Nucleus accumbens (tissue), 56 donors: ENCODE results near the gene NDUFAF4.
"Not testable (repeated sequence)": the region's sequence is repeated elsewhere in the genome, so short reads cannot be mapped to it uniquely, and the experiment has no call there.

Experiments
- DNase-seq, 56 donors: peaks; one replicate each; lab custom pipeline; 2025; lab: John Stamatoyannopoulos, UW

Gene NDUFAF4

DNA sequence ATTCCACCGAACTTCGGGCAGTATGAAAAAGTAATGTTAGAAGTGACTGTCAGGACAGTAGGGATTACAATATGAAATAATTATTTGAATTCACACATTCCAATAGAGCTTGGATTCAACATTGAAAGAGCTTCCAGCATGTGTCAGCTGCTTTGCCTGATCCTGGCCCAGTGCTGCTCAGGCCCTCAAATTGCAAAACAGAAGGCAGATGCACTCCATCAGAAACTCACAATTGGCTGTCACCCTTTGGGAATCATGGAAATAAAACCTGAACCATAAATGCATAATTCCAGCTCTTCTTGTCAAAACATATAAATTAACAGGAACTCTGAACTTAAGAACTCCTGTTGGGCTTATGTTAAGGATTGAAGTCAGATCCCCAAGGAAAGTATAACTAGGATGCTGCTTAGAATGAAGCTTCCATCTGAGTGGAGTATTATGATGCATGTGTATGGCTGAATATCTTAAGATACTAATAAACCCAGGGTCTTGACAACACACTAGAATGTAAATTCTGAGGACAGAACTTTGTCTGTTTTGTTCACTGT lies 1.8 kb upstream of the NDUFAF4 start:
- DNase-seq, result peak in 2 of 56 donors; percentile 2 to 12

DNA sequence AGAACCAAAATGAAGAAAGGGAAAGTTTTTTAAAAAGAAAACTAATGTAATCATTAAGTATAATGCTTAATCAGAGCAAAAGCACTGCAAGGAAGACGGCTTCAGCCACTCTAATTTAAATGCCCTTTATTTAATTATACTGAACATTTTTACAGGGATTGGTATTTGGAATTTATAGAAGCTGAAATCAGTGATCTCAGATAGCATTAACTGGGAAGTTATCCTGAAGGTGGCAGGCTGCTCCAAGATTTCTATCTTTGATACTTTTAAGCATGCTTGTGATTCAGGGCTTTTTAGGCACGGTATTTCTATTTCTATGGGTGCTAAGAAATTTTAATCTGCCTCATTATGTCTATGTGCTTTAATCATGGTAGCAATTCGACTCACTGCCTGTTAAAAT lies 1.3 kb upstream of the NDUFAF4 start:
- DNase-seq, result peak in 23 of 56 donors; percentile 1 to 80 (median 31)

DNA sequence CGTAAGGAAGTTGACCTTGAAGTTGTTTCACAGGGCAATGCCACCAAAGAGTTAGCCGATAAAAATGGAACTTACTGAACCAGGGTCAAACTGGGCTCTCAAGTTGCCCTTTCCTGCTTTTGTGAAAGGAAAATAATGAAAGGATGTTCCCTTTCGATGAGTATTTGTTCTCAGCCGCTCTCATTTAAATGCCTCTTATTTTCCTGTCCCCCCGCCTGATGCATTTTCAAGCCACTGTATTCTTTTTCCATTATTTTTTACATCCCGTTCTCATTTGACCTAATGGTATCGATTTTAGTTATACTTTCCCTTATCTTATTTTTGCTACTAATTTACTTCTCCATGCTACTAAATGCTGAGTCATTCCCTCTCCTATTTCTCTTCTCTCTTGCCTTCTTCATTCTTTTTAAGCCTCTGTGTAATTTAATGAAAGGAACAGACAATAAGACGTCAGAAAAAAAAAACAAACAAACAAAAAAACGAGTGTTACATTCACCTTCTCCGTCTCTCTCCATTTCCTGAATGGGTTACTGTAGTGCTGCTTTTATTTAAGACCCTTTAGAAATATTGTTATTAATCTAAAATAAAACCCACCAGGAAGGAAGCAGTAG lies 655 bp upstream of the NDUFAF4 start:
- DNase-seq, result no peak

DNA sequence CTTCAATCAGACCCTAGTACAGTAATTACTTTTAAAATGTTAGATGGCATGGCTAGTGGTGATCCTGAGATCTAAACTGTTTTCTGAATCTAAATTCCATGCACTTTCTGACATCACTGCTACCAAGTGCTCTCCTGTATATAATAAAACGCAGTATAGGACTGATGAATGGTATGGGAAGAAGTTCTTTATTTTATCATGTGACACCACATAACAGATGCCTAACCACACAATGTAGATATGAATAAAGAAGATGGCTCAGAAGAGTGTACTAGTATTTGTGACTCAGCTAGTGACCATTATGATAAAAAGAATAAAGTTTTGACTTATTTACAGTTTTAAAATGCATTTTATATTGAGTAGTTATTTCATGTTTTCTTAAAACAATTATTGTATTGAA lies 8.5 kb downstream of the NDUFAF4 start:
- DNase-seq, result no peak

DNA sequence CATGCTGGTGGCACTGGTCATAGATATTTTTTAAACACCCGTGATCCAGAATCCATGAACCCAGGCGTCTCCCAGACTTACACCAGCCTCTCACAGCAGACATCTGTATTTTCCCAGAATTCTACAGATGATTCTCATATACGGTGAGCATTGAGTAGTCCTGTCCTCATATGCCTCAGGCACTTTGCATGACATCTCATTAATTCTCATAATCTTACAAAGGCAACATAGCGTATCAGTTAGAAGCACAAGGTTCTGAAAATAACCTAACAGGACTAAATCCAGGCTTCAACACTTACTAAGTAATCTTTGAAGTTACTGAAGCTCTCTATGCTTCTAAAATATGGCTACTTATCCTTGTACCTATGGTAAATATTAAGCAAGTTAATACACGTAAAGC lies 8.9 kb downstream of the NDUFAF4 start:
- DNase-seq, result no peak

DNA sequence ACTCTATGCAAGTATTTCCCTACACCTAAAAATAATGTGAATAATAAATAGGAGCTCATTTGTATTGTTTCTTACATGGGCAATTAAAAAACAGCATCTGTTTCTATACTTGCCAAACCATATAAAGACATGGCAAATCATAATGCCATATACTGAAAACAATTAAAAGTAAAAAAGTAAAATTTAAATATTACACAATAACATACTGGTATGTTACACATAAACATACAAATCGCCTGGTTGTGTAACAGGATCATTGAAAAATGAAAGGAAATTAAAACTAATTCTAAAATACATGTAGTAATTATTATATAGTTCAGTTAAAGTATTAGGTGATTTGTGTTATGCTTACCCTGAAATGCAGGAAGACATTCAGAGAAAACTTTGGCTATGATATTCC lies 11.2 kb downstream of the NDUFAF4 start:
- no peak for DNase-seq

DNA sequence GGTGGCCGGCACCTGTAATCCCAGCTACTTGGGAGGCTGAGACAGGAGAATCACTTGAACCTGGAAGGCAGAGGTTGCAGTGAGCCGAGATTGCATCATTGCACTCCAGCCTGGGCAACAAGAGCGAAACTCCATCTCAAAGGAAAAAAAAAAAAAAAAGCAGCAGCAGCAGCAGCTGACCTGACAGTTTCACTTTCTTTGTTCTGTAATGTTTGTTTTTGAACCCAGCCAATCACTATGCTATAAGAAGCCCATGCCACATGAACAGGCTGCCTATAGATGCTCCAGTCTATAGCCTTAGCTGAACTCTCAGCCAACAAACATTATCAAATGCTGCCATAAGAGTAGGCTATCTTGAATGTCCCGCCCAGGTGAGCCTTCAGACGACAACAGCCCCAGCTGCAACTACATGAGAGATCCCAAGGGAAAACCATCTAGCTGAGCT lies 12.5 kb downstream of the NDUFAF4 start:
- not testable (repeated sequence) for DNase-seq

DNA sequence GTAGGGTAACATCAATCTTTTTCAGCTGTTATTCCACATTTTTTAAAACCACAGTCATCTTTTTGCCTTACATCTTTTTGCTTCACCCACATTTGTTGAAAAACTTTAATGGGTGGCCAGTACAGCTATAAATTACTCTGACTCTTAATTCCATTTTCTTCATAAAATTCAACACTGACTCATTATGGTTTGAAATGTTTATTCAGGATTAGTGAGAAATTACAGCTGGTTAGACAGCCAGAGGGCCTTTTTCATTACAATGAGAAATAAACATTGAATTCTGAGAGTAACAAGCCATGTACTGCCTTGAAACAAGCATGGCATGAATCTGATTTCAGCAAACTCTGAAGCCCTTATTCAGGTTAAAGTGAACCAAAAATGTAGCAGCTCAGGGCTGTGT lies 19.5 kb downstream of the NDUFAF4 start:
- no peak for DNase-seq

DNA sequence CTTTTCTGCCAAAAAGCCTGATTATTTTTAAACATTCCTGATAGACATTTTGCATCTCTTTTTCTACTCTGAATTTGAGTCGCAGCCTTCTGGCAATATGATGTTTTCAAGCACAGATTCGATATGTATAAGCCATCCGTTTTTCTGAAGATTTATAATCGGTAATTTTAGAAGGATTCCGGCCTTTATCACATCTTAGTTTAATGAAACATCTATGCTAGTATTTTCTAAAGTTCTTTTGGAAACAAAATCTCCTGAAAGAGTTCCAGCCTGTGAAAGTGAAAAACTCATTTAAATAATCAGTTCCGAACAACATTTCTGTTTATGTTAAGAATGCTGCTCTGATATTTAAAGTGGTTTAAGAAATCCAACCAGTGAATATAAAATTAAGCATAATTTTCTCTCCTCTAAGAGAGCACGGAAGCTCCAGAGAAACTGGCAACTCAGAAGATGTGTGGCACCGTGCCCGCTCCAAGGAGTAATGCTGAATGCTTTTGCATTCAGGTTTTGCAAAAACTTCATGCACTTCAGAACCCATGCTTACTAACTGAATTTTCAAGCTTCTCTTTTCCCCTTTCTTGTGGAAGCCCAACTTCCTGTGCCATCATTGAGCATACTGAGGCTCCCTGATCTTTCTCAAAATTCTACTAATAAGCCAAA lies 20.7 kb downstream of the NDUFAF4 start:
- DNase-seq, result peak in 1 of 56 donors; percentile 8

DNA sequence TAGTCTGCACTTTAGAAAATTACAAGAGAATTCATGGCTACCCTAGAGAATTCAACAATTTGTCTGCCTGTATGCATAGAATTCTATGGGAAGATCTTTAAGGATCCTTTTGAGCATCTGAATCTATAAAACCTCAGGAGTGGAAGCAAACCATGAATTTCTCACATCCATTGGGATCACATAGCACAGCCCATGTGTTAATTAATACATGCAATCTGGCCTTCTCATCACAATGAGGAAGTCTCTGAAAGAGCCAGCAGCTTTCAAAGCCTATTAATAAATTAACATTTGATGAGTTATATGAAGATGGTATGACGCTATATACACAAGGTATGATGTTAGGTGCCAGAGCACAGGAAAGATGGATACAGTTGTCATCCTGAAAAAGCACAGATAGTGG lies 24.7 kb downstream of the NDUFAF4 start:
- DNase-seq, result no peak

DNA sequence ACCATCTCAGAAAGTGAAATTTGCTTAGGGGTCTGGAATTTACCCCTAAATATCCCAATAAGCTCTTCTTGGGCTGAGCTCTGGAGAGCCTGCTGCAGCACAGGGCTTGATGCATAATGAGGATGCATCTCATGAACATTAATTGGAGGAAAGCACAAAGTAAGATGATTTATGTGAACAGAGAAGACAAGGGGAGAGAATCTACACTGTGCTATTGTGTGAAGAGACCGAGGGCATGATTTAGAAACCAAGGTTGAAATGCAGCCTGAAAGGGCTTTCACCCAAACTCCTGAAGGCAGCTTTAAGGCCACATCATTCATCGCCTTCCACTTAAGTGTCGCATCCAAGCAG lies 32.7 kb downstream of the NDUFAF4 start:
- no peak for DNase-seq

DNA sequence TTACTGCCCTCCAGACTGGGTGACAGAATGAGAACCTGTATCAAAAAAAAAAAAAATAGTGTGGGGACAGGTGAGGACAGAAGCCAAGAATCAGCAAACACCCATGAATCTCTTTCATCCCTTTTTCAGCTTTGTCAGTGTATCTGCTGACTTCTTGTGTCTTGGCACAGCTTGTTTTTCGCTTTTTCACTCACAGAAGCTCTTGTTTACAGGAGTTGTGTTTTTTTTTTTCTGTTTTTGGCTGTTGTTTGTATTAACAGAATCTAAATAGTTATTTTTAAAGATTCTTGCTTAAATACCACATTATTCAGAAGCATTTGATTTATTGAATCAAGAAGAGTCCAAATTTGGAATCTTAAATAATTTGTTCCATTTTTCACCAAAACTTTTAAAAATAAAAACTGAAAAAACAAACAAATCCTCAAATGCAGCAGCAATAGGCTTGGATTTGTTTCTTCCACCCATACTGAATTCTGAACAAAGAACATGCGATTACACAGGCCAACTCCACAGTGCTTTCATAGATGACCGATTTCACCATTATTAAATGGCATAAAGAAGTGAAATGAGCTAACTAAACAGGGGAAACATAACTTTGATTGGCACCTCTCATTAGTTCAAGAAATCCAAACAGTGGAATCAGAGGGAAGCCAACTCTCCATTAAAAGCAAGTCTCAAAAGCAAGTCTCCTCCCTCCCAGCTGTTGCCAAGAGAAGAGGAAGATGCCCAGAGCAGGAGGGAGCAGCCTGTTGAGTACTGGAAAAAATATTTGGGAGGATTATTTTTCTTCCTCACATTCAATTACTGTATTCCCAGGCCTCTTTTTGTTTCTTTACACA lies 33.3 kb downstream of the NDUFAF4 start:
- no peak for DNase-seq

DNA sequence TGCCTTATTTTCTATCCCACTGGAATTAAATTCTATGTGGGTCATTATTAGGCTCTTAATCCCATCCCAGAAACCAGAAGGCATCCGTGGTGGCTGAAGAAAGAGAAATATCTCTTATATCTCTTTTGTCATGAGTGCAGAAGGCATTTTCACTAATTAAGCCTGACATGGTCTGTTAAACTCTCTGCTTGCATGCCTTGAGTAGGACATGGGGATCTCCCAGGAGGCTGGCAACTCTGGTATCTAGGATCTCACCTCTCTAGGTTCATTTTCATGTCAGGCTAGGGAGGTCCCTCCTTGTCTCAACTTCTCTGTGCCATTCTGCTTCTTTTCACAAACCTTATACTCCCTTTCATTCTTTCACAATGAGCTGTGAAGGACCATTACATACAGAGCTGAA lies 35.1 kb downstream of the NDUFAF4 start:
- DNase-seq, result no peak

DNA sequence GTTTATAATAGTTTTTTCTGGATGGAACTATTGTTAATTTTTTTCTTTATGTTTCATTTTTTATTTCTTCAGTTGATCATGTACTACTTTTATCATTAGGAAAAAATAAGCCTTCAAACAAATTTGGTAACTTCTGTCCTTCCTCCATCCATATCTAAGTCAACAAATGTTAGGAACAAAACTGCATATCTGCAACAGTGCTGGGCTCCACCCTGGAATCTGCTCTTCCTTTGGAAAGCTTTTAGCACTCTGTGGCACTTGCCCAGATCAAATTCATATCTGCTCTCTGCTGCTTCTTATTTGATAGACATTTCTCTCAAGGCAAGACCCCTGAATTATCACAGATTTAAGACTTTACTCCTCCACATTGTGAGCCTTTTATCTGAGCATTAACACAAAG lies 36.1 kb downstream of the NDUFAF4 start:
- no peak for DNase-seq

DNA sequence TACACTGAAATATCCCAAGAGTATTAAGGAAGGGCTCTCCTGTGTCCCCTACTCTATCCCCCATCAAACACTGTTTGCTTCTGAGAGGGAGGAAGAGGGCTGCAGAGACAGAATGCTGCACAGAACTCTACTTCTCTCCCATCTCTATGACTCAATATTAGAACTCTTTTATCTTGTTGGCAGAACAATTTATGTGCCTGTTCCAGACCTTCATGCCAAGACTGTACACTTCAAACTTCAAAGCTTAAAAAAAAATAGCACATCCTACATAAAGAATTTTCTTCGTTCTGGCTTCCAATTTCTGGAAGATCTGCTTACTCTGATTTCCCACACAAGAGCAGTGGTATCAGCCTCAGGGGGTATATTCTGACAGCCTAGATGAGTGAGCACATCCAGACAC lies 40.8 kb downstream of the NDUFAF4 start:
- no peak for DNase-seq

DNA sequence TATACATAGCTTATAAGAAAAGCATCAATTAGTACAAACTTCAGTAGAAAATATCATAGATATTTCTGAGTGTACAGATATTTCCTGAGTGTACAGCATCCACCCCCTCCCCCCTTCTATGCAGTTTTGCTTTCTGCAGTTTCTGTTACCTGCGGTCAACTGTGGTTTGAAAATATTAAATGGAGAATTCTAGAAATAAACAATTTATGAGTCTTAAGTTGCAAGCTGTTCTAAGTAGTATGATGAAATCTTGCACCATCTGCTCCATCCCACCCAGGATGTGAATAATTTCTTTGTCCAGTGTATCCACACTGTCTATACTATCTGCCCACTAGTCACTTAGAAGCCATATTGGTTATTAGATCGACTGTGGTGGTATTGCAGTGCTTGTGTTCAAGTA lies 44.6 kb downstream of the NDUFAF4 start:
- no peak for DNase-seq

DNA sequence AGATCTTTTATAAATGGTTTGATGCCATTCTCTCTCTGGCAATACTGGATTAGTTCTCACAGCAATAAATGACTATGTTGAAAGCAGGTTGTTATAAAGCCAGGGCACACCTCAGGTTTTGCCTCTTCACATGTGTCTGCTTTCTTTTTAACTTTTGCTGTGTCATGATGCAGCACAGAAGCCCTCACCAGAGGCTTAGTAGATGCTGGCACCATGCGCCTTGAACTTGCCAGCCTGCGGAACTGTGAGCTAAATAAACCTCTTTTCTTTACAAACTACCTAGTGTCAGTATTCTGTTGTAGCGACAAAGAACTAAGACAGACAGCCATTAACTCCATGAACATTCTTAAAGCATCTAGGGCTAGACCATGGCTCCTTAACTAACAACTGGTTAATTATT lies 45.1 kb downstream of the NDUFAF4 start:
- no peak for DNase-seq

DNA sequence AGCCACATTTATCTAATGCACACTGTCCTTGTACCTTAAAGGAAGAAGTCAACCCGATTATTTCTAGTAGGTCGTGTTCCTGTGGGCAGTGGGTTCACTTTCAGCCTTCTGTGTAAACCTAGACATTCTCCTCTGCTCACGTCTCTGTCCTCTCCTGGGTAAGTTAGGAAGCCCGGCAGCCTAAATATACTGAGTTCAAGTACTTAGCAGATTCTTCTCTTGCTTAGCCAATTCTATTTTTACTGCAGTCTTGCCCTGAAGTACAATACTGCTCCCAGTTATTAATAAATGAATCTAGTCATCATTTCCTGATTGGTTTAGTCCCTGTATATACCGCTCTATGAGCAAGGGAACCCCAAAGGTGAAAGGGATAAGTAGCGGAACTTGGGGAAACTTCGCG lies 45.8 kb downstream of the NDUFAF4 start:
- no peak for DNase-seq

DNA sequence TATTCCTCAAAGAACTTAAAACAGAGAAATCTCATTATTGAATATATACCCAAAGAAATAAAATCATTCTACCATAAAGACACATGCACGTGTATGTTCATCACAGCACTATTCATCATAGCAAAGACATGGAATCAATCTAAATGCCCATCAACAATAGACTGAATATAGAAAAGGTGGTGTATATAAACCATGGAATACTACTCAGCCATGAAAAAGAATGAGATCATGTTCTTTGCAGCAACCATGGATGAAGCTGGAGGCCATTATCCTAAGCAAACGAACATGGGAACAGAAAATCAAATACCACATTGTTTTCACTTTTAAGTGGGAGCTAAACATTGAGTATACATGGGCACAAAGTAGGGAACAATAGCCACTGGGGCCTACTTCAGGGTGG lies 48.1 kb downstream of the NDUFAF4 start:
- DNase-seq, result no peak

DNA sequence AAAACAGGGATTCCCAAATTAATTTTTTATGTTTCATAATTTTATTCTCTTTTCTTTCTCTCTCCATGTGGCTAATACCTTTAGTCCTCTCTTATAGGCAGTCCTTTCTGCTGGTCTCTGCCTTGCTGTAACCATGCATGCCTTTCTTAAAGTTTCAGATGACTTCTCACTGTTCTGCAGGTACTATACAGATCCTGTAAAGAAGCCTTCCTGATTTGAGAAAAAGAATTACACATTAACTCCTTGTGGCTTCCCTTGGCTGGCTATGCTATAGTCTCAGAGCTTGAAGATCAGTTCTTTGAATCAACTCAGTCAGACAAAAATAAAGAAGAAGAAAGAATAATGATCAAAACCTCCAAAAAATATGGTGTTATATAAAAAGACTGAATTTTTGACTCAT lies 53.2 kb downstream of the NDUFAF4 start:
- no peak for DNase-seq

DNA sequence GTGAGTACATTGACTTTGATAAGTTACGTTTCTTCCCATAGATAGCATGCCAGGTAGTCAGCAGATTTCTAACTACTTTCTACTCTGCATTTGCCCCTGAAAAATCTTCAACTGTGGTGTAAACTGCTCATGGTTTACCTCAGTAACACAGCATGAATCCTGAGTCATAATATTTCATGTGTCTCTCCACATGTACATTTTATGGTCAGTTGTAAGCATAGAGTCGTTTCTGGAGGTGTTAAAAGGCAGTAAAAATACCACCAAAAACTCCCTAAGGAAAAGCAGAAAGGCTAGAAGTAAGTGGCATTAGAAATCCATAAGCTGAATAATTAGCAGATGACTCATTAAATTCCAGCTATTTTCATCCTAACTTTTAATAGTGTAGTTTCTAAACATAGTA lies 56.3 kb downstream of the NDUFAF4 start:
- no peak for DNase-seq
